ENCODE results near the gene PRM2. TPM values are rescaled to one million over a fixed set of nuclear protein-coding genes. Genes with fewer than 3 reads are reported as not detected.

Gene PRM2
- total RNA-seq, 1 experiment from 2014 or later = not detected

- DNase-seq = no peak
- Mint-ChIP-seq H3K9me3 (ENCODE audit: low read depth, unreplicated experiment) (peaks cover 4% of the 10 kb centered on the region), H3K4me1 (ENCODE audit: low read depth, unreplicated experiment) (no peaks in the 10 kb centered on the region), H3K4me3 (ENCODE audit: low read depth, unreplicated experiment) (no peak within 1 kb of the TSS), H3K27me3 (ENCODE audit: unreplicated experiment) (peaks cover 13% of the 10 kb centered on the region), H3K27ac (ENCODE audit: unreplicated experiment) (no peak within 1 kb of the TSS), H3K36me3 (ENCODE audit: insufficient read depth, unreplicated experiment) (no peaks in the 10 kb centered on the region)
- BruUV-seq (replicated peaks) = no TSS peak
- intact Hi-C loops (cut with micrococcal nuclease; ENCODE audit: unreplicated experiment) = no loop called here
- TF ChIP-seq, protein P1, sequence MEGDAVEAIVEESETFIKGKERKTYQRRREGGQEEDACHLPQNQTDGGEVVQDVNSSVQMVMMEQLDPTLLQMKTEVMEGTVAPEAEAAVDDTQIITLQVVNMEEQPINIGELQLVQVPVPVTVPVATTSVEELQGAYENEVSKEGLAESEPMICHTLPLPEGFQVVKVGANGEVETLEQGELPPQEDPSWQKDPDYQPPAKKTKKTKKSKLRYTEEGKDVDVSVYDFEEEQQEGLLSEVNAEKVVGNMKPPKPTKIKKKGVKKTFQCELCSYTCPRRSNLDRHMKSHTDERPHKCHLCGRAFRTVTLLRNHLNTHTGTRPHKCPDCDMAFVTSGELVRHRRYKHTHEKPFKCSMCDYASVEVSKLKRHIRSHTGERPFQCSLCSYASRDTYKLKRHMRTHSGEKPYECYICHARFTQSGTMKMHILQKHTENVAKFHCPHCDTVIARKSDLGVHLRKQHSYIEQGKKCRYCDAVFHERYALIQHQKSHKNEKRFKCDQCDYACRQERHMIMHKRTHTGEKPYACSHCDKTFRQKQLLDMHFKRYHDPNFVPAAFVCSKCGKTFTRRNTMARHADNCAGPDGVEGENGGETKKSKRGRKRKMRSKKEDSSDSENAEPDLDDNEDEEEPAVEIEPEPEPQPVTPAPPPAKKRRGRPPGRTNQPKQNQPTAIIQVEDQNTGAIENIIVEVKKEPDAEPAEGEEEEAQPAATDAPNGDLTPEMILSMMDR (IDR thresholded peaks at IDR 0.05; ENCODE audit: unreplicated experiment) = no peak
- CTCF ChIA-PET = interaction anchor here (0.6 kb wide), 1 partner anchor 575 kb away, joined by 3 read pairs; no protein-coding TSS in a partner anchor
Observed at GRCh38 chr16:11268921-11269375, 7.3 kb downstream of the PRM2 start, which contains the start of gene TNP2. TNP2 (minus strand) TSS chr16:11269325; CDS start chr16:11269262, 63 bp downstream.

GRCh38 chr16:11265124-11265523 is 11.2 kb downstream of the PRM2 start:
- peaks cover 8% of the 10 kb centered on the region for H3K27me3 Mint-ChIP-seq (ENCODE audit: unreplicated experiment)
- peaks cover 9% of the 10 kb centered on the region for H3K4me1 Mint-ChIP-seq (ENCODE audit: low read depth, unreplicated experiment)
- intact Hi-C loops (cut with micrococcal nuclease; ENCODE audit: unreplicated experiment) = no loop called here
- CTCF ChIA-PET = interaction anchor here (1.0 to 1.2 kb wide), 2 partner anchors 33 to 94 kb away, joined by 3 to 5 read pairs; no protein-coding TSS in a partner anchor
- no peak for DNase-seq
- no TSS peak for BruUV-seq (replicated peaks)
- H3K27ac Mint-ChIP-seq (ENCODE audit: unreplicated experiment) = no peak overlapping the region
- H3K36me3 Mint-ChIP-seq (ENCODE audit: insufficient read depth, unreplicated experiment) = no peaks in the 10 kb centered on the region
- TF ChIP-seq, protein P1 (IDR thresholded peaks at IDR 0.05; ENCODE audit: unreplicated experiment) = no peak
- no peak overlapping the region for H3K4me3 Mint-ChIP-seq (ENCODE audit: low read depth, unreplicated experiment)
- H3K9me3 Mint-ChIP-seq (ENCODE audit: low read depth, unreplicated experiment) = peaks cover 4% of the 10 kb centered on the region

- no peaks in the 10 kb centered on the region for H3K36me3 Mint-ChIP-seq (ENCODE audit: insufficient read depth, unreplicated experiment)
- no peaks in the 10 kb centered on the region for H3K27me3 Mint-ChIP-seq (ENCODE audit: unreplicated experiment)
- no peak for DNase-seq
- intact Hi-C loops (cut with micrococcal nuclease; ENCODE audit: unreplicated experiment) = no loop called here
- peaks cover 4% of the 10 kb centered on the region for H3K9me3 Mint-ChIP-seq (ENCODE audit: low read depth, unreplicated experiment)
- CTCF ChIA-PET = interaction anchor here (1.2 kb wide), 1 partner anchor 33 kb away, joined by 5 read pairs; no protein-coding TSS in a partner anchor
- H3K4me3 Mint-ChIP-seq (ENCODE audit: low read depth, unreplicated experiment) = no peak overlapping the region
- peaks cover 17% of the 10 kb centered on the region for H3K4me1 Mint-ChIP-seq (ENCODE audit: low read depth, unreplicated experiment)
- H3K27ac Mint-ChIP-seq (ENCODE audit: unreplicated experiment) = no peak overlapping the region
- BruUV-seq (replicated peaks) = no TSS peak
- TF ChIP-seq, protein P1 (IDR thresholded peaks at IDR 0.05; ENCODE audit: unreplicated experiment) = no peak
Observed at GRCh38 chr16:11264155-11264832, 12.0 kb downstream of the PRM2 start.

DNA sequence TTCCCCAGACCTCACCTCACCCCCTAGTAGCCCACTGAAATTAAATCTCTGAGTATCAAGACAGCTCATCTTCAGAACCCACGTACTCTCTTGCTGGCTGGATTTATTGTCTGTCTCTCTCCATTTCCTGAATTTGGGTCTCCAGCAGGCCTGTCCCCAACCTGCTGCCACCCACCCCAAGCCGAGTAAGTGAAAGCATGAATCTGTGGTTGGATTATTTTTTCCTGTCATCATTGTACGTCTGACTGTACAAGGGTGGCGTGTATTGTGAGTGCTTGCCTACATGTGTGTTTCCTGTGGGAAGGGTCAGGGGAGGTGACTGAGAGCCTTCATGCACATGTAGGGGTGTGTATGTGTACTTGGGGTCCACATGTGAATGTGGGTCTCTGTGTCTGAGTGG is 12.5 kb downstream of the PRM2 start:
- Mint-ChIP-seq H3K27me3 (ENCODE audit: unreplicated experiment) (no peaks in the 10 kb centered on the region), H3K4me1 (ENCODE audit: low read depth, unreplicated experiment) (peaks cover 21% of the 10 kb centered on the region), H3K27ac (ENCODE audit: unreplicated experiment) (no peak overlapping the region), H3K4me3 (ENCODE audit: low read depth, unreplicated experiment) (no peak overlapping the region), H3K9me3 (ENCODE audit: low read depth, unreplicated experiment) (peaks cover 4% of the 10 kb centered on the region), H3K36me3 (ENCODE audit: insufficient read depth, unreplicated experiment) (no peaks in the 10 kb centered on the region)
- intact Hi-C loops (cut with micrococcal nuclease; ENCODE audit: unreplicated experiment) = no loop called here
- TF ChIP-seq, protein P1 (IDR thresholded peaks at IDR 0.05; ENCODE audit: unreplicated experiment) = no peak
- BruUV-seq (replicated peaks) = no TSS peak
- CTCF ChIA-PET = no interaction called here
- no peak for DNase-seq
